Liver (tissue), 9 donors: Measurements from ENCODE around the gene SEMA3E. TPM values are rescaled to one million over a fixed set of nuclear protein-coding genes. Genes with fewer than 3 reads are reported as not detected.

Experiments used
- DNase-seq: peaks from one replicate; pipeline ENCODE4 v3.0.0-alpha.2; 2017; ENCODE audit warnings: low spot score
- H3K27ac ChIP-seq, 2 donors: one replicate each; pipeline ENCODE4 v1.7.0; 2013; ENCODE audit warnings: inconsistent platforms in 2 of 2, low read length in 2 of 2, control low read depth in 1 of 2, low read depth in 1 of 2, mild to moderate bottlenecking in 1 of 2
- H3K27me3 ChIP-seq, 4 donors: one replicate each; pipeline versions ENCODE4 v1.6.1 to v1.7.0; 2013; ENCODE audit warnings: low read length in 3 of 4, inconsistent platforms in 1 of 4, mild to moderate bottlenecking in 1 of 4, moderate library complexity in 1 of 4; ENCODE audit not compliant: control insufficient read depth in 4 of 4, insufficient read depth in 4 of 4
- H3K36me3 ChIP-seq, 4 donors: one replicate each; pipeline versions ENCODE4 v1.6.1 to v1.7.0; 2013; ENCODE audit warnings: low read length in 3 of 4, mild to moderate bottlenecking in 3 of 4, low read depth in 1 of 4, moderate library complexity in 1 of 4; ENCODE audit not compliant: control insufficient read depth in 4 of 4, insufficient read depth in 3 of 4
- H3K4me1 ChIP-seq, 4 donors: one replicate each; pipeline versions ENCODE4 v1.6.1 to v1.7.0; 2013; ENCODE audit warnings: low read length in 3 of 4, mild to moderate bottlenecking in 3 of 4, moderate library complexity in 1 of 4; ENCODE audit not compliant: control insufficient read depth in 4 of 4, insufficient read depth in 4 of 4
- H3K4me3 ChIP-seq, 3 donors: one replicate each; pipeline versions ENCODE4 v1.6.1 to v1.7.0; 2013; ENCODE audit warnings: low read length in 3 of 3, control low read depth in 1 of 3, low read depth in 1 of 3, mild to moderate bottlenecking in 1 of 3
- H3K9ac ChIP-seq, 2 donors: one replicate each; pipeline ENCODE4 v1.7.0; 2013; ENCODE audit warnings: low read length in 2 of 2, mild to moderate bottlenecking in 2 of 2, moderate library complexity in 2 of 2, control low read depth in 1 of 2, low read depth in 1 of 2
- H3K9me3 ChIP-seq, 4 donors: one replicate each; pipeline versions ENCODE4 v1.6.1 to v1.7.0; 2013; ENCODE audit warnings: low read length in 3 of 4; ENCODE audit not compliant: control insufficient read depth in 4 of 4
- FOXA1 ChIP-seq: IDR thresholded peaks from 2 replicates; pipeline ENCODE4 v1.6.1; 2016; ENCODE audit warnings: antibody characterized with exemption
- FOXA2 ChIP-seq: IDR thresholded peaks from 2 replicates; pipeline ENCODE4 v1.6.1; 2016; ENCODE audit warnings: antibody characterized with exemption
- GABPA ChIP-seq, 2 donors: IDR thresholded peaks in 1 of 2; conservative IDR thresholded peaks in 1 of 2; 2 replicates each; pipeline ENCODE4 v1.6.1; 2016; ENCODE audit warnings: antibody characterized with exemption in 2 of 2, mild to moderate bottlenecking in 1 of 2, moderate library complexity in 1 of 2
- HNF4A ChIP-seq, 2 donors: conservative IDR thresholded peaks; 2 replicates each; pipeline ENCODE4 v1.6.1; 2016; ENCODE audit warnings: antibody characterized with exemption in 2 of 2, mild to moderate bottlenecking in 2 of 2
- HNF4G ChIP-seq: IDR thresholded peaks from 2 replicates; pipeline ENCODE4 v1.6.1; 2016; ENCODE audit warnings: antibody characterized with exemption
- JUND ChIP-seq, 2 donors: IDR thresholded peaks; 2 replicates each; pipeline ENCODE4 v1.6.1; 2016; ENCODE audit warnings: antibody characterized with exemption in 2 of 2
- NR2F2 ChIP-seq: IDR thresholded peaks from 2 replicates; pipeline ENCODE4 v1.6.1; 2016; ENCODE audit warnings: antibody characterized with exemption
- RAD21 ChIP-seq, 2 donors: IDR thresholded peaks; 2 replicates each; pipeline ENCODE4 v1.6.1; 2016; ENCODE audit warnings: antibody characterized with exemption in 2 of 2, mild to moderate bottlenecking in 2 of 2
- SP1 ChIP-seq: IDR thresholded peaks from 2 replicates; pipeline ENCODE4 v1.6.1; 2018; ENCODE audit warnings: antibody characterized with exemption, mild to moderate bottlenecking
- TAF1 ChIP-seq: conservative IDR thresholded peaks from 2 replicates; pipeline ENCODE4 v1.6.1; 2016; ENCODE audit warnings: antibody characterized with exemption, mild to moderate bottlenecking
- YY1 ChIP-seq: IDR thresholded peaks from 2 replicates; pipeline ENCODE4 v1.6.1; 2016; ENCODE audit warnings: antibody characterized with exemption, mild to moderate bottlenecking
- WGBS: extraction: QIAGEN DNeasy Blood & Tissue Kit; methylation state at CpG from one replicate; pipeline ENCODE4 v1.1.7; 2013; 5-methylcytosine and 5-hydroxymethylcytosine counted together
- polyA plus RNA-seq, 2 donors: library from polyadenylated mRNA; stranded (reverse) in 1 of 2; unstranded in 1 of 2; fragments of 200-250 nt in 1 of 2; fragments of >200 nt in 1 of 2; fragmentation: Nextera tagmentation in 1 of 2; extraction: Ambion mirVana in 1 of 2; gene quantifications; one replicate each; pipeline versions ENCODE4 v1.2.1 to v1.2.3, GENCODE V29; 2013 to 2015
- total RNA-seq, 2 donors: library from RNA; depleted of rRNA; stranded (reverse); fragments of >200 nt; gene quantifications; one replicate each; pipeline ENCODE4 v1.2.3, GENCODE V29; 2014
- TF ChIP-seq, protein P1 (sequence below): fragments of 150-350 bp; IDR thresholded peaks from 2 replicates; pipeline ENCODE4 v1.5.1; 2017; ENCODE audit warnings: improper control_type of control experiment, low read depth, low read length; ENCODE audit not compliant: missing input control
- TF ChIP-seq, protein P2 (sequence below): IDR thresholded peaks from 2 replicates; pipeline ENCODE4 v1.6.1; 2016; ENCODE audit warnings: antibody characterized with exemption, mild to moderate bottlenecking
- TF ChIP-seq, protein P3 (sequence below): IDR thresholded peaks from 2 replicates; pipeline ENCODE4 v1.6.1; 2016; ENCODE audit warnings: antibody characterized with exemption
- TF ChIP-seq, protein P4 (sequence below): IDR thresholded peaks from 2 replicates; pipeline ENCODE4 v1.6.1; 2016; ENCODE audit warnings: antibody characterized with exemption
- TF ChIP-seq, protein P5 (sequence below): IDR thresholded peaks from 2 replicates; pipeline ENCODE4 v1.6.1; 2016; ENCODE audit warnings: antibody characterized with exemption
- donor health status: healthy.
- donor health status: healthy.
- donor health status: healthy.
- donor health status: healthy.
- donor health status: healthy.

The SEMA3E gene
- total and polyA plus RNA-seq, 4 donors, result 0.20 to 1.2 (median 0.59) TPM; not detected in 1

DNA sequence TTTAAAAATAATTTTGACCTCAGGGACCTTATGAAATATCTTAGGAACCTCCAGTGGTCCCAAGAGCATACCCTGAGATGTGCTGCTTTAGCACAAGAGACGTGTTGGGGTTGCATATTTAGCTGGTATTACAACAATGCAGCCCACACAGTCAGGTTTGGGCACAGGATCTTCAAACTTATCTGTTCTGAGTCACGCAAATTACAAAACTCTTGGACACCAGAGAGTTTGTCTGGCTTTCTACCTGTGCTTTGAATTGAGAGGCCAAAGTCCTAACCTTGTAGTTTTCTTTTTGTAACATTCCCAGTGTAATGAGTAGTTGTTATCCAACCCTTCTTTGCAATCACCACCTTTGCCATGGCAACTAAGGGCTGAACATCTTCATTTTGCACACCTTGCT lies 322.7 kb downstream of the SEMA3E start:
- H3K4me1 ChIP-seq, result no peaks in the 10 kb centered on the region
- no peak overlapping the region for H3K4me3 ChIP-seq
- no peak overlapping the region for H3K27ac ChIP-seq
- no peaks in the 10 kb centered on the region for H3K9me3 ChIP-seq
- TF ChIP-seq, protein P1, sequence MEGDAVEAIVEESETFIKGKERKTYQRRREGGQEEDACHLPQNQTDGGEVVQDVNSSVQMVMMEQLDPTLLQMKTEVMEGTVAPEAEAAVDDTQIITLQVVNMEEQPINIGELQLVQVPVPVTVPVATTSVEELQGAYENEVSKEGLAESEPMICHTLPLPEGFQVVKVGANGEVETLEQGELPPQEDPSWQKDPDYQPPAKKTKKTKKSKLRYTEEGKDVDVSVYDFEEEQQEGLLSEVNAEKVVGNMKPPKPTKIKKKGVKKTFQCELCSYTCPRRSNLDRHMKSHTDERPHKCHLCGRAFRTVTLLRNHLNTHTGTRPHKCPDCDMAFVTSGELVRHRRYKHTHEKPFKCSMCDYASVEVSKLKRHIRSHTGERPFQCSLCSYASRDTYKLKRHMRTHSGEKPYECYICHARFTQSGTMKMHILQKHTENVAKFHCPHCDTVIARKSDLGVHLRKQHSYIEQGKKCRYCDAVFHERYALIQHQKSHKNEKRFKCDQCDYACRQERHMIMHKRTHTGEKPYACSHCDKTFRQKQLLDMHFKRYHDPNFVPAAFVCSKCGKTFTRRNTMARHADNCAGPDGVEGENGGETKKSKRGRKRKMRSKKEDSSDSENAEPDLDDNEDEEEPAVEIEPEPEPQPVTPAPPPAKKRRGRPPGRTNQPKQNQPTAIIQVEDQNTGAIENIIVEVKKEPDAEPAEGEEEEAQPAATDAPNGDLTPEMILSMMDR, result no peak
- TF ChIP-seq GABPA (IDR thresholded peaks at IDR 0.05 in 1 of 2, conservative IDR thresholded peaks at IDR 0.05 in 1 of 2) (no peak), YY1 (no peak), RAD21 (IDR thresholded peaks at IDR 0.05) (no peak), SP1 (no peak), JUND (IDR thresholded peaks at IDR 0.05) (no peak), FOXA1 (no peak)
- TF ChIP-seq, protein P2, sequence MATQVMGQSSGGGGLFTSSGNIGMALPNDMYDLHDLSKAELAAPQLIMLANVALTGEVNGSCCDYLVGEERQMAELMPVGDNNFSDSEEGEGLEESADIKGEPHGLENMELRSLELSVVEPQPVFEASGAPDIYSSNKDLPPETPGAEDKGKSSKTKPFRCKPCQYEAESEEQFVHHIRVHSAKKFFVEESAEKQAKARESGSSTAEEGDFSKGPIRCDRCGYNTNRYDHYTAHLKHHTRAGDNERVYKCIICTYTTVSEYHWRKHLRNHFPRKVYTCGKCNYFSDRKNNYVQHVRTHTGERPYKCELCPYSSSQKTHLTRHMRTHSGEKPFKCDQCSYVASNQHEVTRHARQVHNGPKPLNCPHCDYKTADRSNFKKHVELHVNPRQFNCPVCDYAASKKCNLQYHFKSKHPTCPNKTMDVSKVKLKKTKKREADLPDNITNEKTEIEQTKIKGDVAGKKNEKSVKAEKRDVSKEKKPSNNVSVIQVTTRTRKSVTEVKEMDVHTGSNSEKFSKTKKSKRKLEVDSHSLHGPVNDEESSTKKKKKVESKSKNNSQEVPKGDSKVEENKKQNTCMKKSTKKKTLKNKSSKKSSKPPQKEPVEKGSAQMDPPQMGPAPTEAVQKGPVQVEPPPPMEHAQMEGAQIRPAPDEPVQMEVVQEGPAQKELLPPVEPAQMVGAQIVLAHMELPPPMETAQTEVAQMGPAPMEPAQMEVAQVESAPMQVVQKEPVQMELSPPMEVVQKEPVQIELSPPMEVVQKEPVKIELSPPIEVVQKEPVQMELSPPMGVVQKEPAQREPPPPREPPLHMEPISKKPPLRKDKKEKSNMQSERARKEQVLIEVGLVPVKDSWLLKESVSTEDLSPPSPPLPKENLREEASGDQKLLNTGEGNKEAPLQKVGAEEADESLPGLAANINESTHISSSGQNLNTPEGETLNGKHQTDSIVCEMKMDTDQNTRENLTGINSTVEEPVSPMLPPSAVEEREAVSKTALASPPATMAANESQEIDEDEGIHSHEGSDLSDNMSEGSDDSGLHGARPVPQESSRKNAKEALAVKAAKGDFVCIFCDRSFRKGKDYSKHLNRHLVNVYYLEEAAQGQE, result no peak
- no peak overlapping the region for H3K9ac ChIP-seq
- no peaks in the 10 kb centered on the region for H3K27me3 ChIP-seq
- H3K36me3 ChIP-seq, result no peaks in the 10 kb centered on the region
- no peak for DNase-seq
- WGBS, result 44% methylated on average over 2 of the region's 2 CpGs

DNA sequence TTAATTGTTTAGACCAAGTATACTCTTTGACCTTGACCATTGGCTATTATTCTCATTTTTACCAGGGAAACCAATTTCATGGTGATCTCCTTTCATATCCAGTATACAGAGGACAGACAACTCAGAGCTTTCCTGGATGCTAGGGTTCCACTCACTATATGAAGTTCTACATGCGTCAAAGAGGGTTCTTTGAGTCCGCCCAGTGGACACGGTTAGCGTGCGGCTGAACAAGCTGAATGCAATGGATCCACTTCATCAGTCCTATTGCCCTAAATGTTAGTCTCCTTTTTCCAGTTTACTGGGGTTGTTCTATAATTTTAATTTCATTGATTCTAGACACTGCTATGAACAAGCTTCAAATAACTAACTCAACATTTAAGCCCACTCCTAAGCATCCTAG lies 323.9 kb downstream of the SEMA3E start:
- Histone ChIP-seq H3K9ac (no peak overlapping the region), H3K4me1 (no peaks in the 10 kb centered on the region), H3K9me3 (no peaks in the 10 kb centered on the region), H3K27ac (no peak overlapping the region), H3K4me3 (no peak overlapping the region), H3K27me3 (no peaks in the 10 kb centered on the region), H3K36me3 (no peaks in the 10 kb centered on the region)
- TF ChIP-seq NR2F2 (no peak), FOXA2 (no peak), FOXA1 (no peak), SP1 (no peak), RAD21 (IDR thresholded peaks at IDR 0.05) (no peak), JUND (IDR thresholded peaks at IDR 0.05) (no peak), TAF1 (no peak), YY1 (no peak), HNF4A (conservative IDR thresholded peaks at IDR 0.05) (no peak), GABPA (IDR thresholded peaks at IDR 0.05 in 1 of 2, conservative IDR thresholded peaks at IDR 0.05 in 1 of 2) (no peak), HNF4G (no peak)
- TF ChIP-seq, protein P3, sequence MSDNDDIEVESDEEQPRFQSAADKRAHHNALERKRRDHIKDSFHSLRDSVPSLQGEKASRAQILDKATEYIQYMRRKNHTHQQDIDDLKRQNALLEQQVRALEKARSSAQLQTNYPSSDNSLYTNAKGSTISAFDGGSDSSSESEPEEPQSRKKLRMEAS, result no peak
- TF ChIP-seq, protein P1, result no peak
- TF ChIP-seq, protein P2, result no peak
- TF ChIP-seq, protein P4, sequence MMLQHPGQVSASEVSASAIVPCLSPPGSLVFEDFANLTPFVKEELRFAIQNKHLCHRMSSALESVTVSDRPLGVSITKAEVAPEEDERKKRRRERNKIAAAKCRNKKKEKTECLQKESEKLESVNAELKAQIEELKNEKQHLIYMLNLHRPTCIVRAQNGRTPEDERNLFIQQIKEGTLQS, result no peak
- TF ChIP-seq, protein P5, sequence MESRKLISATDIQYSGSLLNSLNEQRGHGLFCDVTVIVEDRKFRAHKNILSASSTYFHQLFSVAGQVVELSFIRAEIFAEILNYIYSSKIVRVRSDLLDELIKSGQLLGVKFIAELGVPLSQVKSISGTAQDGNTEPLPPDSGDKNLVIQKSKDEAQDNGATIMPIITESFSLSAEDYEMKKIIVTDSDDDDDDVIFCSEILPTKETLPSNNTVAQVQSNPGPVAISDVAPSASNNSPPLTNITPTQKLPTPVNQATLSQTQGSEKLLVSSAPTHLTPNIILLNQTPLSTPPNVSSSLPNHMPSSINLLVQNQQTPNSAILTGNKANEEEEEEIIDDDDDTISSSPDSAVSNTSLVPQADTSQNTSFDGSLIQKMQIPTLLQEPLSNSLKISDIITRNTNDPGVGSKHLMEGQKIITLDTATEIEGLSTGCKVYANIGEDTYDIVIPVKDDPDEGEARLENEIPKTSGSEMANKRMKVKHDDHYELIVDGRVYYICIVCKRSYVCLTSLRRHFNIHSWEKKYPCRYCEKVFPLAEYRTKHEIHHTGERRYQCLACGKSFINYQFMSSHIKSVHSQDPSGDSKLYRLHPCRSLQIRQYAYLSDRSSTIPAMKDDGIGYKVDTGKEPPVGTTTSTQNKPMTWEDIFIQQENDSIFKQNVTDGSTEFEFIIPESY, result no peak
- WGBS, result 88% methylated on average over 5 of the region's 5 CpGs
- DNase-seq, result no peak
